22Rv1 (cell line): ENCODE results near the gene ARHGDIB.

Source experiments
- ZFX ChIP-seq: fragments of 450-650 bp; IDR thresholded peaks from 2 replicates; pipeline ENCODE4 v1.6.1; 2017; ENCODE audit warnings: antibody characterized with exemption, borderline replicate concordance
- TF ChIP-seq, protein P1 (sequence below): fragments of 450-650 bp; IDR thresholded peaks from 2 replicates; pipeline ENCODE4 v1.5.1; 2017; ENCODE audit warnings: mild to moderate bottlenecking

DNA sequence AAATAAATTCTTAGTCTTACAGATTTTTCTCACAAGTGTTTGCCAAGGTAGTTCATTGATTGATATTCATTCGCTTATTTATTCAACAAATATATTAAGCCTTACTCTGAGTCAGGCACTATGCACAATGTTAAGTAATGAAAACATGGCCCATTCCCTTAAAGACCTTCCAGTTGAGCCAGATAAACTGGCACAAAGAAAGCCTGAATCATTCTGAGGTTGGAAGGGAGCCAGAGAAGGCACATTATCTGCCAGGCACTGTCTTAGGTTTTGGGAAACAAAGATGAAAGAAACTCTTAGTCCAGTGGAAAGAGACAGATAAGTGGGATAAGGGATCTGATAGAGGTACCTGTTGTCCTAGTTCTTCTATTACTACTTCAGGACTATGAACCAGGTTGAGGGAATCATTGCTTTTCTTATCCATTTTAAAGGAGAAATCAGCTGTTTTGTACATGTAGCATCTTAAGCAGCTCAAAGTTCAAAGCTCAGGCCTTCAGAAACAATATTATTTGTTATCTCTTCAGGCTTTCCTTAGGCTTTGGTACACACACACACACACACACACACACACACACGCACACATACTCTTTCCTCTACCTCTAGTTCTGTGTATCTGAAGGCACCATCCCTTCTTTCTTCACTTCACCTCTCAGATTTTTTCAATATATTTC lies 38.4 kb upstream of the ARHGDIB start:
- TF ChIP-seq, protein P1, sequence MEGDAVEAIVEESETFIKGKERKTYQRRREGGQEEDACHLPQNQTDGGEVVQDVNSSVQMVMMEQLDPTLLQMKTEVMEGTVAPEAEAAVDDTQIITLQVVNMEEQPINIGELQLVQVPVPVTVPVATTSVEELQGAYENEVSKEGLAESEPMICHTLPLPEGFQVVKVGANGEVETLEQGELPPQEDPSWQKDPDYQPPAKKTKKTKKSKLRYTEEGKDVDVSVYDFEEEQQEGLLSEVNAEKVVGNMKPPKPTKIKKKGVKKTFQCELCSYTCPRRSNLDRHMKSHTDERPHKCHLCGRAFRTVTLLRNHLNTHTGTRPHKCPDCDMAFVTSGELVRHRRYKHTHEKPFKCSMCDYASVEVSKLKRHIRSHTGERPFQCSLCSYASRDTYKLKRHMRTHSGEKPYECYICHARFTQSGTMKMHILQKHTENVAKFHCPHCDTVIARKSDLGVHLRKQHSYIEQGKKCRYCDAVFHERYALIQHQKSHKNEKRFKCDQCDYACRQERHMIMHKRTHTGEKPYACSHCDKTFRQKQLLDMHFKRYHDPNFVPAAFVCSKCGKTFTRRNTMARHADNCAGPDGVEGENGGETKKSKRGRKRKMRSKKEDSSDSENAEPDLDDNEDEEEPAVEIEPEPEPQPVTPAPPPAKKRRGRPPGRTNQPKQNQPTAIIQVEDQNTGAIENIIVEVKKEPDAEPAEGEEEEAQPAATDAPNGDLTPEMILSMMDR: no peak
- no peak for TF ChIP-seq ZFX
